GM12865 (cell line): ENCODE measurements around the gene TGOLN2.
A peak's percentile ranks its signal among the peaks of the same experiment; 100 is the strongest.

ENCODE experiments used
- DNase-seq: peaks from one replicate; pipeline ENCODE4 v3.0.0; 2010; ENCODE audit warnings: low read depth
- H3K4me3 ChIP-seq: 2 replicates; pipeline ENCODE4 v1.5.1; 2011; ENCODE audit warnings: mild to moderate bottlenecking, low read depth, low read length, control low read depth
- TF ChIP-seq, protein P1 (sequence below): IDR thresholded peaks from 2 replicates; pipeline ENCODE4 v1.5.1; 2011; ENCODE audit warnings: low read length, control low read depth, low read depth, inconsistent platforms; ENCODE audit not compliant: insufficient read depth; ENCODE audit errors: missing control alignments

Gene TGOLN2

DNA sequence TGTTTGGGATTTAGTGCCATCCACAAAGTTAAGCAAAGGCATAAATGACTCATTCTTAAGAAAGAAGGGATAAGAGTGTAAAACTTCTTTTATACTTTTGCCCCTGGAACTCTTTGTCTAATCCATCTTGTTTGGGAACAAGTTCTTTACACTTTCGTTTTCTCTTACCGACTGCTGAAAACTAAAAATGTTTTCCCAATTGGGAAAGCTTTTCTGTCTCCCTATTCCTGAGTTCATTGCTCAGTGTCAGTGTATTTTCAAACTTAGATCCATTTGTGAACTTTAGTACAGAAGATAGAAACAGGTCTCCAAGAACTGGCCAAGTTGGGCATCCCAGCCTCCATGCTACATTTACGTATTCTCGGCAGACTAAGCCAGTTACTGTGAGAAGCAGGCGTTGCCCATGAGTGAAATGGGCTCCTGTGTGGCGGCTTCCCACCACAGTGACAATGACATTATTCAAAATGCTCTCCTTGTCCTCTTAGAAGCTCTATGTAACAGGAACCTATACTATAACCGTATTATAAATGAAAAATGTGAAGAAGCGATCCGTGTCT lies 51.7 kb downstream of the TGOLN2 start:
- TF ChIP-seq, protein P1, sequence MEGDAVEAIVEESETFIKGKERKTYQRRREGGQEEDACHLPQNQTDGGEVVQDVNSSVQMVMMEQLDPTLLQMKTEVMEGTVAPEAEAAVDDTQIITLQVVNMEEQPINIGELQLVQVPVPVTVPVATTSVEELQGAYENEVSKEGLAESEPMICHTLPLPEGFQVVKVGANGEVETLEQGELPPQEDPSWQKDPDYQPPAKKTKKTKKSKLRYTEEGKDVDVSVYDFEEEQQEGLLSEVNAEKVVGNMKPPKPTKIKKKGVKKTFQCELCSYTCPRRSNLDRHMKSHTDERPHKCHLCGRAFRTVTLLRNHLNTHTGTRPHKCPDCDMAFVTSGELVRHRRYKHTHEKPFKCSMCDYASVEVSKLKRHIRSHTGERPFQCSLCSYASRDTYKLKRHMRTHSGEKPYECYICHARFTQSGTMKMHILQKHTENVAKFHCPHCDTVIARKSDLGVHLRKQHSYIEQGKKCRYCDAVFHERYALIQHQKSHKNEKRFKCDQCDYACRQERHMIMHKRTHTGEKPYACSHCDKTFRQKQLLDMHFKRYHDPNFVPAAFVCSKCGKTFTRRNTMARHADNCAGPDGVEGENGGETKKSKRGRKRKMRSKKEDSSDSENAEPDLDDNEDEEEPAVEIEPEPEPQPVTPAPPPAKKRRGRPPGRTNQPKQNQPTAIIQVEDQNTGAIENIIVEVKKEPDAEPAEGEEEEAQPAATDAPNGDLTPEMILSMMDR: no peak
- H3K4me3 ChIP-seq: no peak overlapping the region
- no peak for DNase-seq

DNA sequence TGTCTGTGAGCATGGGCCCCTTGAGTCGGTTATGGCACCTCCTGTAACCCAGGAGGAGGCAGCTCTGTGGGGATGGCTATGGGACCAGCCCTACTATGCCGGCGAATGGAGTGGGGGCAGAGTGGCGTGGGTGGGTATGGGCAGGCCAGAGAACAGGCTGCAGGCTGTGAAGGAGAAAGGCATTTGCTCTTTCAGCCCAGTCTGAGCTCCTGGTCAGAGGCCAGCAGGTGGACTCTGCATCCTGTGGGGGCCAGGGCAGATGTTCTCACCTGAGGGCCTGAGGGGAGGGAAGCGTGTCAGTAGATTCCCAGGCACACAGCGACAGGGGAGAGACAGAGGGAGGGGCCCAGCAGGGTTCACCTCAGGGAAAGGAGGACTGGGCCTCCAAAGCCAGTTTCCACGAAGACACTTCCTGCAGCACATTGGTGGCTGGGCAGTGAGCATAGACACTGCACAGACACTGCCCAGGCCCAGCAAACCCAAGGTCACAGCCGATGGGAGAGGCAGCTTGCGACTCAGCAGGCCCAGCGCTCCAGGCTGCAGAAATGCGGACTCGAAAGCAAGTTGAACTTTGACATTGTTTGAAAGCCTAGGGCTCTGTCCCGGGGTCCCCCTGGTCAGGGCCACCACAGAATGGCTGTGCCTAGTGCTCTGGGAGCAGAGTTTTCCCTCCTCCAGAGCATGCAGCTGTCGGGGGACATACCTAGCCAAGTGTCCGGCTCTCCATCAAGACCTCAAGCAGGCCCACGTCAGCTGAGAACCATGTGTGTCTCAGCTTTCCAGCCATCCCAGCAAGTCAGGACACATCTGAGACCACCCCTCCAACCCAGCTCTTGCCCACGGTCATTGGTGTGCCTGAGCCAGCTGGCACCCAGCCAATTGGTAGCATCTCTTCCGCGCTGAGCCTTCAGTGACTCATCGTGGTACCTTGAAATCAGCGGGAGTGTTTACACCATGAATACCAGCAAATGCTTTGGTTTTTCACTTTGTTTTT lies 53.8 kb downstream of the TGOLN2 start:
- TF ChIP-seq, protein P1: no peak
- peak; percentile 10 for DNase-seq
- no peak overlapping the region for H3K4me3 ChIP-seq

- no peak for DNase-seq
- TF ChIP-seq, protein P1: no peak
- no peak overlapping the region for H3K4me3 ChIP-seq
Observed at GRCh38 chr2:85272357-85272756, 55.4 kb downstream of the TGOLN2 start.

- no peak for DNase-seq
- no peak overlapping the region for H3K4me3 ChIP-seq
- TF ChIP-seq, protein P1: no peak
Observed at GRCh38 chr2:85269959-85270358, 57.8 kb downstream of the TGOLN2 start.
